Measurements from ENCODE around the gene XPR1.
A peak's percentile ranks its signal among the peaks of the same experiment; 100 is the strongest.

XPR1 gene

DNA sequence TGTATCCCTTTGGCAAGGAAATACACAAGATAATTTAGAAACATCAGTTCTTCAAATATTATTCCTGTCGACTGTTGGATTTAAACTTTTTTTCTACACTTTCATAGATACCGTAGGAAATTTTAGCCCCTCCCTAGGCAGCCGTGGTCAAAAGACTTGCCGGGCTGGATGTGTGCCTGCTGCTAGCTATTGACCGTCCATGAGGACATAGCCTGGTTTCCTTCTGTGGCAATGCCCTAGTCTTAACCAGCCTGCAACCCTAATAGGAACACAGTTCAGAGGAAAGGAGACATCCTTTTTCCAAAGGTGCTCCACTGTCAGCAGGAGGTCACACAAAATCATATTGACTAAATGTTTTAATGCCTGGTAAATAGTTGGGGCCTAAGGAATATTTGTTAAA is 260.4 kb downstream of the XPR1 start:
- no peak for DNase-seq (ENCODE audit: low spot score)

DNA sequence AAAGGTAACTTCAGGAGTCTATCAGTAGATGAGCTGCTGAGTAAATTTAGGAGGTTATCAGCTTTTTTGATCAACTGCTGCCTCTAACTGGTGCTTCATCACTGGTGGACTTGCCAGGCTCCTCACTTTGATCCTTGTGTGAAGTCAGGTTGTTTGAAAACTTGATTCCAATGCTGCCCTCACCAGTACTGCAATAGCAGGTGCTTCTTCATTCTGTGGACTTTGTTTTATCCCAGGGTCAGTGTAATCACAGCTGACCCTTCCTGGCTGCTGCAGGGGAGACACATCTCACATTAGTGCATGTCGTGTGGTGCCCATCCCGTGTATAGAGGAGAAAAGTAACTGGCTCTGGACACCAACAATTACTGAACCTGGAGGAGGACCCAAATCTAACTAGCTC is 260.9 kb downstream of the XPR1 start:
- no peak for DNase-seq (ENCODE audit: low spot score)

GRCh38 chr1:180893614-180894013 is 261.8 kb downstream of the XPR1 start:
- no peak for DNase-seq (ENCODE audit: low spot score)

- no peak for DNase-seq (ENCODE audit: low spot score)
Measured at GRCh38 chr1:180896161-180896560, 264.3 kb downstream of the XPR1 start.

- peak; percentile 68 for DNase-seq (ENCODE audit: low spot score)
Measured at GRCh38 chr1:180898441-180899219, 266.8 kb downstream of the XPR1 start.

DNA sequence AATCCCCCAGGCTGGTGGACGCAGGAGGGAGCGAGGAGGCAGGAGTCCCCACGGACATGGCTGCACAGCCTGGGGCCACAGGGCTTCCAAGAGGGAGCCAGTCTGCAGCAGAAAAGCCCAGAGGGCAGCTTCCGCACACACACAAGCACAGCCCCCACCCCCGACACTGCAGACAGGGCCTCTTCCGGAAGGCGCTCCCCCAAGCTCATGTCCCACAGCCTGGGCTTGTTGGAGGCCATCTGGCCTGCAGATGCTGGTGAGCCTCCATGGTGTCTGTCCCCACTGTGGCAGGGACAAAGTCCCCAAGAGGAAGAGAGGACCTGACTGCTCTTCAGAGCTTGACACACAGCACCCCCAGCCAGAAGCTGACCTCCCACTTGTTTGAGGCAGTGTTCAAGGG is 267.4 kb downstream of the XPR1 start:
- peak; percentile 20 for DNase-seq (ENCODE audit: low spot score)

DNA sequence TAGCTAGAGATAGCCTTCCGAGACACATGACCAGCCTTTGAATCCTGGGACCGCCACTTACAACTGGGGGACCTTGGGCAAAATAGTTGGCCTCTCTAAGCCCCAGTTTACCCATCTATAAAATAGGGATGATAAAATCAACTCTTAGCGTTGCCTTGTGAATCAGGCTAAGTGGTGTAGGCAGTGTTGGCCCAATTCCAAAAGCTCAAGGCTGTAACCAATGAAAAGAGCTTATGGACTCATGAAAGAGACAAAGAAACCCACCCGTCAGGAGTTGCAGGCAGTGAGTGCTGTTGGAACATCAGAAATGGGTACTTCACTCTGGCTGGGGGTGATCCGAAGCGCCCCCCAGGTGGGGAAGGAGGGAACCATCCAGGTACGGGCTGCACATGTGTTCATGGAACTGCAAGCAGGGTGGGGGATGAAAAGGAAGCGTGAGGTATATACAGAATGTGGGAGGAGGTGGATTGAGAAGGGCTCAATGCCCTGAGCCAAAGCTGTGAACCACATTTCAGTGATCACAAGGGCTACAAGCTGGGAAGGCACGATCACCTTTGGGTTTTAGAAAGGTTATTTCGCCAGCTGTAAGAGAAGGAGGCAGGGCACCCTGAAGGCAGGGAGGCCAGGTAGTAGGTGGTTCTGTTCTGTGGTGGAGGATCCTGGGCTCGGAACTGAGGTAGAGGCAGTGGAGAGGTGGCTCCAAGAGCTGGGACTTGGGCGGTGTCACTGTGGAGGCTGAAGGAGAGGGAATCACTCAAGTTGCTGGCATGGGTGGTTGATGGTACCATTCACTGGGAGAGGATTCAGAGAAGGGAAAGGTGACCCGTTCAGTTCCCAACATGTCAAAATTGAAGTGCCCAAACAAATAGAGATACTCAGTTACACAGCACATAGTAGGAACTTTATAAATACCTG is 269.5 kb downstream of the XPR1 start:
- no peak for DNase-seq (ENCODE audit: low spot score)

GRCh38 chr1:180902541-180902940 is 270.7 kb downstream of the XPR1 start:
- no peak for DNase-seq (ENCODE audit: low spot score)

DNA sequence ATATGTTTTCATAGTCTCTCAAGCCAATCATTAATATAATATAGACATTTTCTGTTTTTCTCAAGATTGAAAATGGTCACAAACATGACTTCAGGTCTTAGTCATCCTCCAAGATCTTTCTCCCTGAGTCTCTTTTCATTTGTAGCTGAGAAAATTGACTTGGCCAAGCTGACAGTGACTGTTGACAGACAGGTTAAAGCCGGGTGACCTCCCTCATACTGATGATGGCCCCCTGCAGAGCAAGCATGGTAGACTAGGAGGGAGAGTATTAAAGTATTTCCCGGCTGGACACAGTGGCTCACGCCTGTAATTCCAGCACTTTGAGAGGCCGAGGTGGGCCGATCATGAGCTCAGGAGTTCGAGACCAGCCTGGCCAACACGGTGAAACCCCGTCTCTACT is 274.1 kb downstream of the XPR1 start:
- DNase-seq (ENCODE audit: low spot score), result no peak

DNA sequence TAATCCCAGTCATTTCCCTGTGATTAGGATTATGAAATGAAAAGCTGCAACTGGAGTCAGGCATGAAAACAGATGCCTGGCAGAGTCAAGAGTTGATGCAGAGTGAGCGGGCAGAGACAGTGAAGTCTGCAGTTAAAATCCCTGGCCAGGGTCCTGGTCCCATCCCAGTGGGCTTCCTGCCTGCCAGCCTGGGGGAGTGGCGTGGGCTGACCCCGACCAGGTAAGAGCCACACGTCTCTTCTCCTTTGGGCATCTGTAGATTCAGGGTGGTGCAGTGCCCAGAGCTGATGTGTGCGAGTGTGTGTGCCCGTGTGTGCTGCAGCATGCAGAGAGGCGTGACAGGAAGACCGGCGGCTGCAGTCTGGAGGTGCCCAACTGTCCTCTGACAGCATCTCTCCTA is 274.7 kb downstream of the XPR1 start:
- DNase-seq (ENCODE audit: low spot score), result no peak

GRCh38 chr1:180907313-180908055 is 275.7 kb downstream of the XPR1 start:
- no peak for DNase-seq (ENCODE audit: low spot score)

- DNase-seq (ENCODE audit: low spot score), result no peak
Measured at GRCh38 chr1:180908074-180908765, 276.4 kb downstream of the XPR1 start.

DNA sequence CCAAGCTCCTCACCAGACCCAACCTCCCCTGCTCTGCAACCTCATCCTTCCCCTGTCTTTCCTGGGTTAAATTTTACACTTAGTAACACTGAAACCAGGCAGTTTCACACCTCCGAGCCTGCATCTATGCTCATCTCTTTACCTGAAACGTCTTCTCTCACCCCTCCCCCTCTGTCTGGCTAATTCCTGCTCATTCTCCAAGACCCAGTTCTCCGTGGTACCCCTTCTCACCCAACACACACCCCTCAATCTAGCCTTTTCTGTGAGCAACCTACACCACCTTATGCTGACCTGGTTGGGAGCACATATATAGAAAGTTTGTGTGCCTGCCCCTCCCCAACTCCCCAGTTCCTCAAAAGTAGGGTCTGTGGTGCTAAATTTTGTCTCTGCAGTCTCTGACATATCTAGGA is 277.2 kb downstream of the XPR1 start:
- DNase-seq (ENCODE audit: low spot score), result no peak

- DNase-seq (ENCODE audit: low spot score), result no peak
Measured at GRCh38 chr1:180909462-180909976, 277.7 kb downstream of the XPR1 start.

- peak; percentile 41 for DNase-seq (ENCODE audit: low spot score)
Measured at GRCh38 chr1:180911640-180912191, 279.9 kb downstream of the XPR1 start.

GRCh38 chr1:180912211-180912800 is 280.5 kb downstream of the XPR1 start:
- peak; percentile 40 for DNase-seq (ENCODE audit: low spot score)

DNA sequence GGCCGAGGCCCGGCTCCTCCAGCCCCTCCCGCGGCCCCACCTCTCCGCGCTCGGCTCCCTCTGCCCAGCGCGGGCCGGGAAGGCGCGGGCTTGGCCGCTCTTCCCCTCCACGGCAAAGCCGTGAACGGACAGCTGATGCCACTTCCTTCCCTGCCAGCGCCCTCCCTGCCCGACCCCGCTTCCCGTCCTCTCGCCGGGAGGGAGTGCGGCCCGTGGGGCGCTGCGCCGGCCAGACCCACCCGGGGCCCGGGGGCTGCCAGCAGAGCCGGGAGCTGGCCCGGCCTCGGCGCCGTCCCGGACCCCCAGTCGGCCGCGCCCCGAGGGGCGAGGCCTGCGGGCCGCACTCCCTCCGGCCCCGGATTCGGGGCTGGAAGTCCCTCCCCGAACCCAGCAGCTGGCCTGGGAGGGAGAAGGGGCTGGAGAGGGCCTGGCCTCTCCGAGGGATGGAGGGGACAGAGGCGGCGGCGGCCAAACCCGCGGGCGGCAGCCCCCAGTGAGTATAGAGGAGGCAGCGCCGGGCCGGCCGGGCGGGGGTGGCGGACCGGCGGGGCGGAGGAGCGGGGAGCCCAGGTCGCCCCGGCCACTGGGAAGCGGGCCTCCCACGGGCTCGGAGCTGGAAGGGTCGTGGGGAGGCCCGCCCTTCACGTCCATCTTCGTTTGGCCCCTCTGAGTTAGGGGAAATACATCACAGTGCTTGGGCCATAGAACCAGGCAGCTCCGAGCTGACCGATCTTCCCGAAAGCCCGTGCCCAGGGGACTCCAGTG is 281.2 kb downstream of the XPR1 start, which contains the start of gene KIAA1614:
TSS of gene KIAA1614 (plus strand) at position 97 of the 765 bp plus-strand sequence. CDS start at position 444, 347 bp downstream.
- peak; percentile 74 for DNase-seq (ENCODE audit: low spot score)

- DNase-seq (ENCODE audit: low spot score), result no peak
Measured at GRCh38 chr1:180915426-180915965, 283.7 kb downstream of the XPR1 start.

GRCh38 chr1:180916012-180916770 is 284.4 kb downstream of the XPR1 start:
- DNase-seq (ENCODE audit: low spot score), result no peak
